ENCODE measurements around the gene CYB561D1.

GRCh38 chr1:109504974-109505373, 11.1 kb downstream of the CYB561D1 start:
- no peak for TF ChIP-seq SP2 (CRISPR knock-in tag; IDR thresholded peaks at IDR 0.05)
- TF ChIP-seq CTCF (CRISPR knock-in tag; IDR thresholded peaks at IDR 0.05) = no peak
- no peak for TF ChIP-seq ETV6 (CRISPR knock-in tag; conservative IDR thresholded peaks at IDR 0.05)
- no peak for TF ChIP-seq POLR2A (IDR thresholded peaks at IDR 0.05; ENCODE audit: insufficient read depth in 1 of 2, low read depth in 2 of 2, low read length in 2 of 2)
- no peak for TF ChIP-seq ZNF879 (CRISPR knock-in tag; IDR thresholded peaks at IDR 0.05)
- TF ChIP-seq SRSF1 (optimal IDR thresholded peaks at IDR 0.05; ENCODE audit: low read depth, low read length) = no peak
- TF ChIP-seq ZNF207 (IDR thresholded peaks at IDR 0.05; ENCODE audit: borderline replicate concordance) = no peak
- TF ChIP-seq ESRRA (CRISPR knock-in tag; IDR thresholded peaks at IDR 0.05; ENCODE audit: low read depth) = no peak
